NCI-H510A (cell line): ENCODE measurements around the gene H3-3A.

Experiments
- DNase-seq: peaks from one replicate; lab custom pipeline; 2025; lab: John Stamatoyannopoulos, UW

The H3-3A gene

GRCh38 chr1:226111098-226111882 is 48.8 kb downstream of the H3-3A start:
- DNase-seq = no peak

GRCh38 chr1:226111883-226112261 is 49.4 kb downstream of the H3-3A start:
- no peak for DNase-seq

GRCh38 chr1:226112626-226113025 is 50.1 kb downstream of the H3-3A start:
- DNase-seq = no peak

GRCh38 chr1:226116673-226117072 is 54.2 kb downstream of the H3-3A start:
- DNase-seq = no peak

GRCh38 chr1:226117330-226117729 is 54.8 kb downstream of the H3-3A start:
- no peak for DNase-seq

- DNase-seq = no peak
These were observed 55.8 kb downstream of the H3-3A start for GRCh38 chr1:226118357-226118756.

- no peak for DNase-seq
These were observed 56.7 kb downstream of the H3-3A start for GRCh38 chr1:226119169-226119568.

- no peak for DNase-seq
These were observed 57.9 kb downstream of the H3-3A start for GRCh38 chr1:226120398-226120797.

- DNase-seq = no peak
These were observed 58.6 kb downstream of the H3-3A start for GRCh38 chr1:226121049-226121586.
